GM12878 (cell line): ENCODE measurements around the gene CLSTN2. TPM values are rescaled to one million over a fixed set of nuclear protein-coding genes. Genes with fewer than 3 reads are reported as not detected.

Experiments used
- ATAC-seq: fragments of 200-7000 bp; cut with Tn5 transposase; 3 replicates; pipeline ENCODE4 v1.9.1; 2020; ENCODE audit warnings: mild to moderate bottlenecking, moderate library complexity
- BruUV-seq: library from RNA; stranded (reverse); fragments of 400-500 nt; replicated peaks from 2 replicates; lab custom pipeline; 2021; lab: Mats Ljungman, UMichigan
- CTCF ChIA-PET: fragments of 300-600 bp; sonication (Branson Sonifier 250); formaldehyde crosslinking; extraction: SDS; loops from one replicate; lab custom pipeline; 2021; ENCODE audit warnings: inconsistent platforms; lab: Yijun Ruan, JAX
- POLR2A ChIA-PET: fragments of 350-600 bp; formaldehyde crosslinking; extraction: SDS; loops from one replicate; lab custom pipeline; 2021; ENCODE audit warnings: inconsistent platforms; lab: Charles Lee
- RAD21 ChIA-PET: fragments of 300-600 bp; sonication (Branson Sonifier 250); formaldehyde crosslinking; loops from one replicate; lab custom pipeline; 2023; ENCODE audit warnings: antibody characterized with exemption; ENCODE audit not compliant: unreplicated experiment; lab: Charles Lee
- SMC1A ChIA-PET: fragments of 300-600 bp; sonication (Branson Sonifier 250); formaldehyde crosslinking; loops from one replicate; lab custom pipeline; 2023; ENCODE audit not compliant: unreplicated experiment, uncharacterized antibody; lab: Charles Lee
- DNase-seq: peaks from one replicate; pipeline ENCODE4 v3.0.0-alpha.2; 2011; ENCODE audit warnings: low read depth, low spot score
- FAIRE-seq: peaks from 3 replicates; lab custom pipeline; 2011; peaks lifted over from hg19 to GRCh38; lab: Jason Lieb, UNC
- H2AFZ ChIP-seq: 2 replicates; pipeline ENCODE4 v1.6.0; 2011; ENCODE audit warnings: low read depth, low read length, control low read depth; ENCODE audit not compliant: control insufficient read depth
- H3K27ac ChIP-seq: 2 replicates; pipeline ENCODE4 v1.5.1; 2011; ENCODE audit warnings: control low read depth; ENCODE audit not compliant: control insufficient read depth, insufficient read depth
- H3K27me3 ChIP-seq, 2 experiments: replicated peaks in 1 of 2; 2 replicates each; pipeline versions ENCODE4 v1.6.0 to v1.6.1; 2011; ENCODE audit warnings: low read length in 1 of 2; ENCODE audit not compliant: control insufficient read depth in 2 of 2, insufficient read depth in 2 of 2
- H3K36me3 ChIP-seq, 2 experiments: 2 replicates each; pipeline ENCODE4 v1.5.1; 2011; ENCODE audit warnings: low read length in 1 of 2; ENCODE audit not compliant: control insufficient read depth in 2 of 2, insufficient read depth in 2 of 2
- H3K4me1 ChIP-seq: 2 replicates; pipeline ENCODE4 v1.6.1; 2011; ENCODE audit warnings: mild to moderate bottlenecking, low read length, moderate library complexity, mixed read lengths; ENCODE audit not compliant: control insufficient read depth, insufficient read depth
- H3K4me2 ChIP-seq: 2 replicates; pipeline ENCODE4 v1.6.0; 2011; ENCODE audit warnings: control low read depth; ENCODE audit not compliant: control insufficient read depth, insufficient read depth
- H3K4me3 ChIP-seq: fragments of 200-600 bp; sonication (generic); 2 replicates; pipeline ENCODE4 v1.5.1; 2016
- H3K79me2 ChIP-seq: 2 replicates; pipeline ENCODE4 v1.6.0; 2011; ENCODE audit warnings: low read length; ENCODE audit not compliant: control insufficient read depth, insufficient read depth
- H3K9ac ChIP-seq: 2 replicates; pipeline ENCODE4 v1.8.0; 2011; ENCODE audit warnings: low read length, control low read depth, mixed read lengths; ENCODE audit not compliant: control insufficient read depth, insufficient read depth
- H3K9me3 ChIP-seq: replicated peaks from 3 replicates; pipeline ENCODE4 v1.5.1; 2011; ENCODE audit warnings: mild to moderate bottlenecking, low read length; ENCODE audit not compliant: control insufficient read depth, insufficient read depth
- H4K20me1 ChIP-seq: 2 replicates; pipeline ENCODE4 v1.6.0; 2011; ENCODE audit not compliant: control insufficient read depth, insufficient read depth
- ATF7 ChIP-seq: fragments of 450-650 bp; IDR thresholded peaks from 2 replicates; pipeline ENCODE4 v1.6.1; 2016; ENCODE audit warnings: low read depth, mild to moderate bottlenecking
- BHLHE40 ChIP-seq, 2 experiments: fragments of 450-650 bp in 1 of 2; IDR thresholded peaks; 2 replicates each; pipeline ENCODE4 v1.6.1; 2011 to 2017; ENCODE audit warnings: low read depth in 2 of 2, borderline replicate concordance in 1 of 2, improper control_type of control experiment in 1 of 2, low read length in 1 of 2, mild to moderate bottlenecking in 1 of 2
- BMI1 ChIP-seq: fragments of 450-650 bp; IDR thresholded peaks from 2 replicates; pipeline ENCODE4 v1.6.1; 2016; ENCODE audit warnings: mild to moderate bottlenecking, moderate library complexity, borderline replicate concordance
- EGR1 ChIP-seq, 2 experiments: IDR thresholded peaks; 1 replicate in 1 of 2; 2 replicates in 1 of 2; pipeline ENCODE4 v1.6.1; 2011 to 2012; ENCODE audit warnings: low read depth in 2 of 2, low read length in 2 of 2, borderline replicate concordance in 1 of 2, mild to moderate bottlenecking in 1 of 2, moderate library complexity in 1 of 2
- HCFC1 ChIP-seq: fragments of 150-350 bp; IDR thresholded peaks from 2 replicates; pipeline ENCODE4 v1.6.1; 2014; ENCODE audit warnings: low read length
- MEF2A ChIP-seq: IDR thresholded peaks from 2 replicates; pipeline ENCODE4 v1.6.1; 2011; ENCODE audit warnings: low read depth, mild to moderate bottlenecking, low read length, moderate library complexity; ENCODE audit not compliant: insufficient read depth
- RAD21 ChIP-seq: IDR thresholded peaks from 2 replicates; pipeline ENCODE4 v1.6.1; 2011; ENCODE audit warnings: mild to moderate bottlenecking, low read depth, low read length, moderate library complexity; ENCODE audit not compliant: insufficient read depth
- RBBP5 ChIP-seq: fragments of 200-600 bp; sonication (generic); conservative IDR thresholded peaks from 2 replicates; pipeline ENCODE4 v1.6.1; 2016
- RCOR1 ChIP-seq: conservative IDR thresholded peaks from 2 replicates; pipeline ENCODE4 v1.6.1; 2012; ENCODE audit warnings: low read depth, low read length, improper control_type of control experiment
- RFX5 ChIP-seq: IDR thresholded peaks from 2 replicates; pipeline ENCODE4 v1.6.1; 2011; ENCODE audit warnings: low read depth, low read length, improper control_type of control experiment
- SIX5 ChIP-seq: IDR thresholded peaks from 2 replicates; pipeline ENCODE4 v1.6.1; 2011; ENCODE audit warnings: mild to moderate bottlenecking, low read depth, low read length, moderate library complexity; ENCODE audit not compliant: severe bottlenecking
- SUZ12 ChIP-seq: fragments of 200-600 bp; sonication (generic); IDR thresholded peaks from one replicate; pipeline ENCODE4 v1.6.1; 2018; ENCODE audit warnings: antibody characterized with exemption, mild to moderate bottlenecking; ENCODE audit not compliant: unreplicated experiment
- TCF3 ChIP-seq: IDR thresholded peaks from 2 replicates; pipeline ENCODE4 v1.6.1; 2012; ENCODE audit warnings: low read depth, mild to moderate bottlenecking, low read length, borderline replicate concordance; ENCODE audit not compliant: insufficient read depth
- YBX1 ChIP-seq: fragments of 450-650 bp; IDR thresholded peaks from 2 replicates; pipeline ENCODE4 v1.6.1; 2016; ENCODE audit warnings: antibody characterized with exemption
- ZBED1 ChIP-seq: IDR thresholded peaks from 2 replicates; pipeline ENCODE4 v1.6.1; 2016; ENCODE audit warnings: borderline replicate concordance
- ZNF592 ChIP-seq: fragments of 450-650 bp; IDR thresholded peaks from 2 replicates; pipeline ENCODE4 v1.6.1; 2017; ENCODE audit warnings: mild to moderate bottlenecking, moderate library complexity
- WGBS: methylation state at CpG from one replicate; pipeline ENCODE4 v1.1.6; 2016; ENCODE audit warnings: low lambda C conversion rate; ENCODE audit not compliant: insufficient replicate concordance, insufficient coverage; ENCODE audit errors: missing lambda C conversion rate; 5-methylcytosine and 5-hydroxymethylcytosine counted together
- in situ Hi-C: fragments of 300-500 bp; cut with MboI; formaldehyde crosslinking; loops from 9 replicates; pipeline ENCODE4 v1.14.3; 2018; ENCODE audit warnings: mixed read lengths
- intact Hi-C: fragments of 100-400 bp; cut with micrococcal nuclease; formaldehyde crosslinking; loops from one replicate; pipeline ENCODE4 v1.14.2; 2022; ENCODE audit not compliant: unreplicated experiment
- polyA plus RNA-seq, 11 experiments: library from polyadenylated mRNA; depleted of rRNA in 4 of 11; unstranded in 6 of 11; stranded (reverse) in 5 of 11; fragments of >200 nt; fragmentation: Nextera tagmentation in 4 of 11; fragmentation: Illumina TruSeq in 1 of 11; extraction: Ambion mirVana in 4 of 11; extraction: Trizol in 1 of 11; gene quantifications; 1 replicate in 1 of 11; 2 replicates in 10 of 11; pipeline versions ENCODE4 v1.2.1 to v1.2.3, GENCODE V29; 2011 to 2016; ENCODE audit warnings: inconsistent platforms in 2 of 11, missing spikeins in 2 of 11, low read depth in 1 of 11
- total RNA-seq, 4 experiments: library from RNA; depleted of rRNA in 3 of 4; stranded (reverse); fragments of >200 nt in 3 of 4; fragmentation: Illumina TruSeq in 1 of 4; extraction: Trizol in 1 of 4; gene quantifications; 2 replicates each; pipeline versions ENCODE4 v1.2.1 to v1.2.3, GENCODE V29; 2013 to 2021
- TF ChIP-seq, protein P1 (sequence below), 3 experiments: IDR thresholded peaks in 2 of 3; conservative IDR thresholded peaks in 1 of 3; 2 replicates each; pipeline ENCODE4 v1.5.1; 2011; ENCODE audit warnings: low read depth in 3 of 3, low read length in 3 of 3, mild to moderate bottlenecking in 3 of 3, control low read depth in 2 of 3, moderate library complexity in 2 of 3, inconsistent platforms in 1 of 3, mixed read lengths in 1 of 3; ENCODE audit not compliant: control insufficient read depth in 2 of 3, insufficient read depth in 1 of 3; ENCODE audit errors: extremely low read depth in 1 of 3
- TF ChIP-seq, protein P2 (sequence below): fragments of 450-650 bp; IDR thresholded peaks from 2 replicates; pipeline ENCODE4 v1.6.1; 2014; ENCODE audit warnings: mild to moderate bottlenecking

The CLSTN2 gene
- total and polyA plus RNA-seq, 10 of the 15 experiments (the other 5 are each of a cell fraction or from before 2014, with no cell fraction given), result under 0.01 to 0.10 (median under 0.01) TPM; not detected in 5

- TF ChIP-seq RFX5 (no peak), RCOR1 (no peak), HCFC1 (no peak), BHLHE40 (IDR thresholded peaks at IDR 0.05; ENCODE audit: borderline replicate concordance in 1 of 2, low read depth in 2 of 2, low read length in 1 of 2) (no peak), RAD21 (no peak), YBX1 (no peak)
- TF ChIP-seq, protein P1, sequence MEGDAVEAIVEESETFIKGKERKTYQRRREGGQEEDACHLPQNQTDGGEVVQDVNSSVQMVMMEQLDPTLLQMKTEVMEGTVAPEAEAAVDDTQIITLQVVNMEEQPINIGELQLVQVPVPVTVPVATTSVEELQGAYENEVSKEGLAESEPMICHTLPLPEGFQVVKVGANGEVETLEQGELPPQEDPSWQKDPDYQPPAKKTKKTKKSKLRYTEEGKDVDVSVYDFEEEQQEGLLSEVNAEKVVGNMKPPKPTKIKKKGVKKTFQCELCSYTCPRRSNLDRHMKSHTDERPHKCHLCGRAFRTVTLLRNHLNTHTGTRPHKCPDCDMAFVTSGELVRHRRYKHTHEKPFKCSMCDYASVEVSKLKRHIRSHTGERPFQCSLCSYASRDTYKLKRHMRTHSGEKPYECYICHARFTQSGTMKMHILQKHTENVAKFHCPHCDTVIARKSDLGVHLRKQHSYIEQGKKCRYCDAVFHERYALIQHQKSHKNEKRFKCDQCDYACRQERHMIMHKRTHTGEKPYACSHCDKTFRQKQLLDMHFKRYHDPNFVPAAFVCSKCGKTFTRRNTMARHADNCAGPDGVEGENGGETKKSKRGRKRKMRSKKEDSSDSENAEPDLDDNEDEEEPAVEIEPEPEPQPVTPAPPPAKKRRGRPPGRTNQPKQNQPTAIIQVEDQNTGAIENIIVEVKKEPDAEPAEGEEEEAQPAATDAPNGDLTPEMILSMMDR (IDR thresholded peaks at IDR 0.05 in 2 of 3, conservative IDR thresholded peaks at IDR 0.05 in 1 of 3; ENCODE audit: control insufficient read depth in 2 of 3, extremely low read depth in 1 of 3, insufficient read depth in 1 of 3, low read depth in 3 of 3, low read length in 3 of 3), result no peak
These were observed 165.5 kb downstream of the CLSTN2 start (continued) for GRCh38 chr3:140100479-140100878.

- H3K4me1 ChIP-seq, result no peaks in the 10 kb centered on the region
- WGBS, result 0% methylated on average over 1 of the region's 1 CpG
- H3K36me3 ChIP-seq, result no peaks in the 10 kb centered on the region
- RAD21 ChIA-PET, result no interaction called here
- SMC1A ChIA-PET, result no interaction called here
- in situ Hi-C loops, result no loop called here
- no peaks in the 10 kb centered on the region for H4K20me1 ChIP-seq
- intact Hi-C loops, result no loop called here
- CTCF ChIA-PET, result no interaction called here
- DNase-seq (no peak), ATAC-seq (no peak), FAIRE-seq (no peak)
- H3K79me2 ChIP-seq, result no peaks in the 10 kb centered on the region
- no peak overlapping the region for H3K27ac ChIP-seq
- POLR2A ChIA-PET, result no interaction called here
- no TSS peak for BruUV-seq
- no peaks in the 10 kb centered on the region for H3K9me3 ChIP-seq
- no peak overlapping the region for H3K4me2 ChIP-seq
- no peak overlapping the region for H3K9ac ChIP-seq
- peaks cover 1 to 2% of the 10 kb centered on the region in 2 experiments; a peak in 2 of 4 replicates for H3K27me3 ChIP-seq
- H2AFZ ChIP-seq, result no peak overlapping the region
- H3K4me3 ChIP-seq, result no peak overlapping the region
- TF ChIP-seq ZNF592, result no peak
- no peak for TF ChIP-seq MEF2A
- TF ChIP-seq ZBED1, result no peak
- no peak for TF ChIP-seq BMI1
- no peak for TF ChIP-seq ATF7
- TF ChIP-seq SUZ12, result no peak
- TF ChIP-seq, protein P2, sequence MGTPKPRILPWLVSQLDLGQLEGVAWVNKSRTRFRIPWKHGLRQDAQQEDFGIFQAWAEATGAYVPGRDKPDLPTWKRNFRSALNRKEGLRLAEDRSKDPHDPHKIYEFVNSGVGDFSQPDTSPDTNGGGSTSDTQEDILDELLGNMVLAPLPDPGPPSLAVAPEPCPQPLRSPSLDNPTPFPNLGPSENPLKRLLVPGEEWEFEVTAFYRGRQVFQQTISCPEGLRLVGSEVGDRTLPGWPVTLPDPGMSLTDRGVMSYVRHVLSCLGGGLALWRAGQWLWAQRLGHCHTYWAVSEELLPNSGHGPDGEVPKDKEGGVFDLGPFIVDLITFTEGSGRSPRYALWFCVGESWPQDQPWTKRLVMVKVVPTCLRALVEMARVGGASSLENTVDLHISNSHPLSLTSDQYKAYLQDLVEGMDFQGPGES, result no peak
- TF ChIP-seq SIX5, result no peak
- TF ChIP-seq TCF3, result no peak
- TF ChIP-seq RBBP5, result no peak
- no peak for TF ChIP-seq EGR1 (IDR thresholded peaks at IDR 0.05; ENCODE audit: borderline replicate concordance in 1 of 2, low read depth in 2 of 2, low read length in 2 of 2)
These were observed 168.2 kb downstream of the CLSTN2 start for GRCh38 chr3:140103166-140103565.
